A549 (cell line): ENCODE measurements around the gene KMT2D. TPM values are rescaled to one million over a fixed set of nuclear protein-coding genes. Genes with fewer than 3 reads are reported as not detected.

ENCODE experiments used
- ATAC-seq, 2 experiments: fragments of 200-7000 bp in 1 of 2; fragments of >200 bp in 1 of 2; cut with Nextera tagmentation in 1 of 2; cut with Tn5 transposase in 1 of 2; 3 replicates each; pipeline versions ENCODE4 v1.8.0 to v1.9.1; 2018 to 2020; ENCODE audit warnings: mild to moderate bottlenecking in 1 of 2, moderate library complexity in 1 of 2
- CTCF ChIA-PET: fragments of 300-600 bp; sonication (Branson Sonifier 250); formaldehyde crosslinking; extraction: SDS; loops from one replicate; lab custom pipeline; 2021; ENCODE audit warnings: antibody characterized with exemption, inconsistent platforms; lab: Yijun Ruan, JAX
- POLR2A ChIA-PET: fragments of 350-600 bp; formaldehyde crosslinking; extraction: SDS; loops from one replicate; lab custom pipeline; 2021; ENCODE audit warnings: antibody characterized with exemption, inconsistent platforms; lab: Yijun Ruan, JAX
- DNase-seq, 2 experiments: peaks; one replicate each; pipeline versions ENCODE4 v3.0.0 to v3.0.0-alpha.2; 2011 to 2016; ENCODE audit warnings: low read depth in 1 of 2, low spot score in 1 of 2
- FAIRE-seq: peaks from 2 replicates; lab custom pipeline; 2011; peaks lifted over from hg19 to GRCh38; lab: Jason Lieb, UNC
- H3K27ac ChIP-seq, 2 experiments: fragments of >200 bp; sonication (Bioruptor Twin); formaldehyde crosslinking; 3 replicates each; pipeline ENCODE4 v1.5.1; 2016 to 2017
- H3K4me1 ChIP-seq: fragments of >200 bp; sonication (Bioruptor Twin); formaldehyde crosslinking; 3 replicates; pipeline ENCODE4 v1.6.1; 2016
- H3K4me2 ChIP-seq: fragments of >200 bp; sonication (Bioruptor Twin); formaldehyde crosslinking; 3 replicates; pipeline ENCODE4 v1.6.1; 2016
- H3K4me3 ChIP-seq: fragments of >200 bp; sonication (Bioruptor Twin); formaldehyde crosslinking; 3 replicates; pipeline ENCODE4 v1.5.1; 2016
- H3K9me3 ChIP-seq: fragments of >200 bp; sonication (Bioruptor Twin); formaldehyde crosslinking; 3 replicates; pipeline ENCODE4 v1.6.1; 2016
- CBX2 ChIP-seq: fragments of 200-600 bp; sonication (generic); IDR thresholded peaks from 2 replicates; pipeline ENCODE4 v1.6.1; 2016; ENCODE audit warnings: low read depth, mild to moderate bottlenecking, borderline replicate concordance
- CTCF ChIP-seq: fragments of >200 bp; sonication (Bioruptor Twin); formaldehyde crosslinking; IDR thresholded peaks from 3 replicates; pipeline ENCODE4 v1.5.1; 2016
- EHMT2 ChIP-seq: fragments of 200-600 bp; sonication (generic); IDR thresholded peaks from 2 replicates; pipeline ENCODE4 v1.6.1; 2016; ENCODE audit warnings: antibody characterized with exemption, low read depth, mild to moderate bottlenecking, moderate library complexity
- ELK1 ChIP-seq: fragments of 150-350 bp; IDR thresholded peaks from 2 replicates; pipeline ENCODE4 v1.6.1; 2014; ENCODE audit warnings: low read depth, mild to moderate bottlenecking, low read length
- ESRRA ChIP-seq: fragments of 150-350 bp; IDR thresholded peaks from 2 replicates; pipeline ENCODE4 v1.6.1; 2014; ENCODE audit warnings: mild to moderate bottlenecking, low read length, borderline replicate concordance
- FOSB ChIP-seq: fragments of 250-450 bp; sonication (Bioruptor Pico); IDR thresholded peaks from 2 replicates; pipeline ENCODE4 v1.5.0; 2020; ENCODE audit warnings: mild to moderate bottlenecking, moderate library complexity
- HDAC2 ChIP-seq: fragments of 200-600 bp; sonication (generic); IDR thresholded peaks from 2 replicates; pipeline ENCODE4 v1.6.1; 2016
- HOXA7 ChIP-seq: fragments of 250-450 bp; sonication (Bioruptor Pico); IDR thresholded peaks from 2 replicates; pipeline ENCODE4 v1.5.0; 2020; ENCODE audit warnings: mild to moderate bottlenecking, moderate library complexity
- HOXB13 ChIP-seq: fragments of 250-450 bp; sonication (Bioruptor Pico); IDR thresholded peaks from 2 replicates; pipeline ENCODE4 v1.5.0; 2020; ENCODE audit warnings: low read depth, mild to moderate bottlenecking, moderate library complexity
- MAX ChIP-seq: IDR thresholded peaks from 2 replicates; pipeline ENCODE4 v1.6.1; 2012
- RAD21 ChIP-seq, 2 experiments: fragments of >200 bp in 1 of 2; sonication (Bioruptor Twin) in 1 of 2; formaldehyde crosslinking in 1 of 2; IDR thresholded peaks in 1 of 2; conservative IDR thresholded peaks in 1 of 2; 2 replicates in 1 of 2; 3 replicates in 1 of 2; pipeline ENCODE4 v1.6.1; 2012 to 2018; ENCODE audit warnings: inconsistent platforms in 1 of 2
- REST ChIP-seq: fragments of 200-600 bp; sonication (generic); IDR thresholded peaks from 2 replicates; pipeline ENCODE4 v1.6.1; 2016; ENCODE audit warnings: antibody characterized with exemption, mild to moderate bottlenecking, moderate library complexity
- RFX5 ChIP-seq: fragments of 450-650 bp; IDR thresholded peaks from 2 replicates; pipeline ENCODE4 v1.7.1; 2014; ENCODE audit warnings: antibody characterized with exemption, mild to moderate bottlenecking, moderate library complexity
- whole genome bisulfite sequencing: methylation state at CpG from one replicate; pipeline ENCODE4 v1.1.6; 2017; ENCODE audit errors: missing lambda C conversion rate; 5-methylcytosine and 5-hydroxymethylcytosine counted together
- polyA plus RNA-seq, 4 experiments: library from polyadenylated mRNA; depleted of rRNA in 3 of 4; stranded (reverse); fragments of >200 nt; fragmentation: RNase III in 1 of 4; extraction: RNeasy Plus Mini Kit Qiagen cat#74134 plus additional on column Dnase treatment in 1 of 4; gene quantifications; 2 replicates in 3 of 4; 3 replicates in 1 of 4; pipeline ENCODE4 v1.2.3, GENCODE V29; 2011 to 2017
- TF ChIP-seq, protein P1 (sequence below): IDR thresholded peaks from 2 replicates; pipeline ENCODE4 v1.6.1; 2012; ENCODE audit warnings: low read depth, borderline replicate concordance

The KMT2D gene
- polyA plus RNA-seq, 2 of the 4 experiments (the other 2 are of a cell fraction): 17.6 to 20.0 TPM

DNA sequence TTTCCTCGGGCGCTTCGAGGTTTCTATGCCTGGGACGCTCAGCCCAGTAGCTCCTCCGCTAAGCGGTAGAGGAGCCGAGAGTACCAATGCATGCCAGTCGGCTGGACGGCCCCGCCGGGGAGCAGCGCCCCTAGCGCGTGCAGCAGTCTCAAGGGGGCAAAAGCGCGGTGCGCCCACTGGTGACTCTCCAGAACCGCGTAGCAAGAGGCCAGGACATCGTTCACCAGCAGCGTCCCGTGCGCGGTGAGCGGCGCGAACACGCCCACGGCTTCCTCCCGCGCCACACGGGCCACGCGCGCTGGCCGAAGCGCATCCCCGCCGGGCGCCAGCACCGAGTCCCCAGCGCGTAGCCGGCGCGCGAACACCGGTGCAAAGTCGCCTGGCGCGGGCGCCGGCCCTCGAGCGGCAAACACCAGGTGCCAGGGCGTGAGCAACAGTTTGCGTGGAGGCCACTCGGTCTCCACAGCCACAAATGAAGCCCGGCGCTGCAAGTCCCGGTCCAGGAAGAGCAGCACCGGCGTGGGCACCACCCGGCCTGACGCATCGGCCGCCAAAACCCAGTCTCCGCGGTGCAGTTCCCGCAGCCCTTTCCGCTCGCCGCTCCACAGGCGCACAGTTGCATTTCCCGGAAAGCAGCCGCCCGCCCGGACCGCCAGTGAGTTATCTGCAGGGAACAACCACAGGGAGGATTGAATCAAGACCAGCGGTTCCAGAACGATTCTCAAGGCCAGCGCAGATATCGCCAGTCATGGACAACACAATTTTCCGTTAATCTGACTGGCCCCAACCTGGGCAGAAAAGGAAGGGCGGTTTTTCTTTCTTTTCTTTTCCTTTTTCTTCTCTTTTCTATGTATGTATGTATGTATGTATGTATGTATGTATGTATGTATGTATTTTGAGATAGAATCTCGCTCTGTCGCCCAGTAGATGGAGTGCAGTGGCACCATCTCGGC is 29.5 kb upstream of the KMT2D start:
- FAIRE-seq (no peak), ATAC-seq (peak; percentile 64 to 66), DNase-seq (peak in 1 of 2 experiments; percentile 72)
- Histone ChIP-seq H3K4me2 (peak overlapping the region; percentile 98), H3K4me1 (peaks cover 22% of the 10 kb centered on the region; the same call in 2 of the 3 replicates), H3K27ac (peak overlapping the region in 1 of 2 experiments; percentile 19; a peak in 2 of 6 replicates), H3K4me3 (peak overlapping the region; percentile 49), H3K9me3 (no peaks in the 10 kb centered on the region)
- ChIA-PET CTCF (interaction anchor here (0.5 to 11.5 kb wide), 21 partner anchors 9 to 316 kb away, joined by 3 to 172 read pairs (median 19); partner anchors contain the start of genes DDN, LMBR1L, RHEBL1 and TUBA1B), POLR2A (interaction anchor here (2.6 kb wide), 1 partner anchor 41 kb away, joined by 26 read pairs; the partner anchor contains the start of gene TUBA1B)
- 10% methylated on average over 74 of the region's 88 CpGs for WGBS
- TF ChIP-seq MAX: peak; percentile 61
- TF ChIP-seq HOXA7: no peak
- TF ChIP-seq, protein P1, sequence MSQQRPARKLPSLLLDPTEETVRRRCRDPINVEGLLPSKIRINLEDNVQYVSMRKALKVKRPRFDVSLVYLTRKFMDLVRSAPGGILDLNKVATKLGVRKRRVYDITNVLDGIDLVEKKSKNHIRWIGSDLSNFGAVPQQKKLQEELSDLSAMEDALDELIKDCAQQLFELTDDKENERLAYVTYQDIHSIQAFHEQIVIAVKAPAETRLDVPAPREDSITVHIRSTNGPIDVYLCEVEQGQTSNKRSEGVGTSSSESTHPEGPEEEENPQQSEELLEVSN: peak; percentile 38
- TF ChIP-seq CBX2: no peak
- TF ChIP-seq CTCF: peak; percentile 48
- peak; percentile 19; the same call in 1 of the 2 replicates for TF ChIP-seq HDAC2
- peak; percentile 18; the same call in 1 of the 2 replicates for TF ChIP-seq ESRRA

GRCh38 chr12:49088932-49089330 is 28.3 kb upstream of the KMT2D start:
- POLR2A ChIA-PET: interaction anchor here (1.3 to 2.6 kb wide), 3 partner anchors 19 to 146 kb away, joined by 5 to 26 read pairs (median 6); partner anchors contain the start of genes RHEBL1 and TUBA1B
- peaks cover 17% of the 10 kb centered on the region; the same call in 2 of the 3 replicates for H3K4me1 ChIP-seq
- TF ChIP-seq REST (no peak), HOXB13 (CRISPR knock-in tag) (no peak), EHMT2 (no peak), RFX5 (no peak), ESRRA (no peak), RAD21 (conservative IDR thresholded peaks at IDR 0.05 in 1 of 2, IDR thresholded peaks at IDR 0.05 in 1 of 2) (no peak), ELK1 (no peak), CBX2 (no peak), FOSB (CRISPR knock-in tag) (no peak), HOXA7 (no peak)
- TF ChIP-seq, all 56 proteins: peak for 0
- WGBS: 70% methylated on average over 6 of the region's 6 CpGs
- FAIRE-seq (no peak), ATAC-seq (no peak), DNase-seq (no peak)
- CTCF ChIA-PET: interaction anchor here (0.7 to 6.9 kb wide), 38 partner anchors 10 to 201 kb away, joined by 3 to 172 read pairs (median 5); partner anchors contain the start of genes DDN, LMBR1L, RHEBL1 and TUBA1B
- H3K9me3 ChIP-seq: no peaks in the 10 kb centered on the region
- peak overlapping the region; percentile 68; the same call in 2 of the 3 replicates for H3K4me2 ChIP-seq
- H3K27ac ChIP-seq: no peak overlapping the region
- no peak overlapping the region for H3K4me3 ChIP-seq
